ENCODE results near the gene C6. TPM values are rescaled to one million over a fixed set of nuclear protein-coding genes. Genes with fewer than 3 reads are reported as not detected.

The C6 gene
- total and polyA plus RNA-seq, 2 of the 13 experiments (the other 11 are each of a cell fraction or from before 2014, with no cell fraction given), result 0.28 to 4.7 TPM

DNA sequence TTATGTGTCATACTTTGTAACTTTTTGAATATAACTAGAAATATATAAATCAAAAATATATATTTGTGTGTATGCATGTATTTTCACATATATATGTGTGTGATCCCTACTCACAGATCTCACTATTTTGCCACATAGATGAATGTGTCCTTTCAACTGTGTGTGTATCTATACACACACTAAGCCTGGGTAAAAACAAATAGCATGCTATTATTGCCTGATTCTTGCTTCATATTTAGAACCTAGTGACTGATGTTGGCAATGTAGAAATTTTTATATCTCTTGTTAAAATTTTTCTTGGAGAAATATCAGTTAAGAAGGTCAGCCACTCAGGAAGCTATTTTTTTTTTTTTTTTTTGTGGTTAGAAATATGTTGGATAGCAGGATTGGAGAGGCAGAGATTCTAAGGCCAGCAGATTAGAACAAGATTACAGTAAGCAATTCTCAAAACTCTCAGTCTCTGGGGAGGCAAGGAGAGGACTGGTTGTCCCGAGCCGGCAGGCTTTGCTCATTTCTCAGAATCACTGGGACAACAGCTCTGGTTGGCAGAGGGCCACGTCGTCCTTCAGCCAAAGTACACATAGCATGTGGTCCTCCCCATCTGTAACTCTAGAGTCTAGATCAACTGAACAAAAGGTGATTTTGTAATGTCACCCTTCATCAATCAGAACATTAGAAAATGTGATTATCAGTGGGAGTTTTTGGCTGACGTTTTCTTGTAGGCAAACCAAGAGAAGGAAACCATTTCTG is 19.7 kb downstream of the C6 start (continued):
- TF ChIP-seq HMG20A (CRISPR knock-in tag; IDR thresholded peaks at IDR 0.05; ENCODE audit: borderline replicate concordance) (peak; percentile 37; the same call in 1 of the 2 replicates), NCOA2 (CRISPR knock-in tag; IDR thresholded peaks at IDR 0.05) (peak; percentile 45; the same call in 1 of the 2 replicates), HNF4A (CRISPR knock-in tag; IDR thresholded peaks at IDR 0.05) (peak; percentile 45; the same call in 1 of the 2 replicates), NFIB (CRISPR knock-in tag; IDR thresholded peaks at IDR 0.05; ENCODE audit: borderline replicate concordance) (no peak), RNF219 (CRISPR knock-in tag; IDR thresholded peaks at IDR 0.05) (no peak), ZNF691 (CRISPR knock-in tag; IDR thresholded peaks at IDR 0.05; ENCODE audit: borderline replicate concordance, low read depth) (no peak), SOX5 (CRISPR knock-in tag; IDR thresholded peaks at IDR 0.05; ENCODE audit: borderline replicate concordance) (peak; percentile 29; the same call in 1 of the 2 replicates), ZNF205 (CRISPR knock-in tag; IDR thresholded peaks at IDR 0.05) (no peak), ZNF160 (CRISPR knock-in tag; IDR thresholded peaks at IDR 0.05) (no peak), KDM6A (CRISPR knock-in tag; IDR thresholded peaks at IDR 0.05; ENCODE audit: low read depth) (no peak), SOX6 (IDR thresholded peaks at IDR 0.05) (no peak), SOX6 (CRISPR knock-in tag; IDR thresholded peaks at IDR 0.05) (peak; percentile 64)

Data from HepG2 (cell line).